Suppressor macrophage (primary cell): ENCODE measurements around the gene CHMP2B.
"Not testable (repeated sequence)": the region's sequence is repeated elsewhere in the genome, so short reads cannot be mapped to it uniquely, and the experiment has no call there.

Source experiments
- DNase-seq, 4 experiments: peaks; one replicate each; pipeline ENCODE4 v3.0.0-alpha.2; 2020 to 2022

The CHMP2B gene

GRCh38 chr3:87233805-87234204, 6.7 kb downstream of the CHMP2B start:
- DNase-seq, result no peak

- DNase-seq, result no peak
Measured at GRCh38 chr3:87236093-87236492, 9.0 kb downstream of the CHMP2B start.

- no peak for DNase-seq
Measured at GRCh38 chr3:87246662-87247429, 19.7 kb downstream of the CHMP2B start.

- DNase-seq, result no peak
Measured at GRCh38 chr3:87247430-87247773, 20.3 kb downstream of the CHMP2B start.

- not testable (repeated sequence) for DNase-seq
Measured at GRCh38 chr3:87248231-87248630, 21.1 kb downstream of the CHMP2B start.

- no peak for DNase-seq
Measured at GRCh38 chr3:87248831-87249230, 21.7 kb downstream of the CHMP2B start.

- no peak for DNase-seq
Measured at GRCh38 chr3:87250009-87250408, 22.9 kb downstream of the CHMP2B start.

- peak; percentile 68 to 73 (median 72) for DNase-seq
Measured at GRCh38 chr3:87260270-87260669, 33.2 kb downstream of the CHMP2B start.

GRCh38 chr3:87261925-87262324, 34.8 kb downstream of the CHMP2B start:
- DNase-seq, result no peak

- no peak for DNase-seq
Measured at GRCh38 chr3:87267953-87268645, 41.0 kb downstream of the CHMP2B start.

GRCh38 chr3:87268646-87269211, 41.6 kb downstream of the CHMP2B start:
- DNase-seq, result no peak

GRCh38 chr3:87269723-87270122, 42.6 kb downstream of the CHMP2B start:
- DNase-seq, result no peak

GRCh38 chr3:87270908-87271700, 44.0 kb downstream of the CHMP2B start:
- peak; percentile 10 to 38 (median 26) for DNase-seq

GRCh38 chr3:87272718-87273341, 45.7 kb downstream of the CHMP2B start:
- peak in 3 of 4 experiments; percentile 3 to 22 (median 12) for DNase-seq

- no peak for DNase-seq
Measured at GRCh38 chr3:87276484-87276883, 49.4 kb downstream of the CHMP2B start, which contains the start of gene POU1F1. Gene POU1F1 (minus strand): TSS chr3:87276584. CDS start chr3:87276462, 122 bp downstream.

- DNase-seq, result peak in 2 of 4 experiments; percentile 1 to 31
Measured at GRCh38 chr3:87287011-87287410, 59.9 kb downstream of the CHMP2B start.

- peak in 1 of 4 experiments; percentile 2 for DNase-seq
Measured at GRCh38 chr3:87288446-87288845, 61.3 kb downstream of the CHMP2B start.

- DNase-seq, result peak; percentile 13 to 68 (median 44)
Measured at GRCh38 chr3:87298111-87298718, 71.1 kb downstream of the CHMP2B start.

- DNase-seq, result not testable (repeated sequence)
Measured at GRCh38 chr3:87305031-87305430, 77.9 kb downstream of the CHMP2B start.
